Spleen (tissue), 11 donors: ENCODE results near the gene MDGA2. TPM values are rescaled to one million over a fixed set of nuclear protein-coding genes. Genes with fewer than 3 reads are reported as not detected.

ENCODE experiments used
- DNase-seq: peaks from one replicate; pipeline ENCODE4 v3.0.0-alpha.2; 2020
- H3K27ac ChIP-seq, 8 donors: fragments of 200-600 bp; sonication (generic) in 7 of 8; 1 replicate in 4 of 8; 2 replicates in 4 of 8; pipeline versions ENCODE4 v1.5.0 to v1.8.0; 2016 to 2021; ENCODE audit warnings: inconsistent platforms in 4 of 8, mild to moderate bottlenecking in 4 of 8, moderate library complexity in 1 of 8
- H3K27me3 ChIP-seq, 7 donors: fragments of 200-600 bp; sonication (generic) in 6 of 7; replicated peaks in 1 of 7; 1 replicate in 4 of 7; 2 replicates in 3 of 7; pipeline versions ENCODE4 v1.5.0 to v1.8.0; 2016 to 2021; ENCODE audit warnings: inconsistent platforms in 3 of 7, mild to moderate bottlenecking in 1 of 7
- H3K36me3 ChIP-seq, 6 donors: fragments of 200-600 bp; sonication (generic) in 5 of 6; 1 replicate in 4 of 6; 2 replicates in 2 of 6; pipeline versions ENCODE4 v1.5.0 to v1.8.0; 2016 to 2021; ENCODE audit warnings: inconsistent platforms in 2 of 6
- H3K4me1 ChIP-seq, 6 donors: fragments of 200-600 bp; sonication (generic) in 5 of 6; 1 replicate in 3 of 6; 2 replicates in 3 of 6; pipeline versions ENCODE4 v1.5.0 to v1.8.0; 2016 to 2021; ENCODE audit warnings: inconsistent platforms in 3 of 6
- H3K4me3 ChIP-seq, 8 donors: fragments of 200-600 bp; sonication (generic) in 7 of 8; 1 replicate in 4 of 8; 2 replicates in 4 of 8; pipeline versions ENCODE4 v1.5.0 to v1.8.0; 2016 to 2021; ENCODE audit warnings: inconsistent platforms in 4 of 8, mild to moderate bottlenecking in 4 of 8, moderate library complexity in 2 of 8
- H3K9me3 ChIP-seq, 8 donors: fragments of 200-600 bp; sonication (generic) in 7 of 8; 1 replicate in 4 of 8; 2 replicates in 4 of 8; pipeline versions ENCODE4 v1.5.0 to v1.8.0; 2016 to 2021; ENCODE audit warnings: inconsistent platforms in 4 of 8
- CTCF ChIP-seq, 11 experiments: fragments of 200-600 bp in 7 of 11; fragments of 450-650 bp in 4 of 11; sonication (generic) in 4 of 11; IDR thresholded peaks in 8 of 11; conservative IDR thresholded peaks in 3 of 11; 1 replicate in 7 of 11; 2 replicates in 4 of 11; pipeline versions ENCODE4 v1.4.0 to v1.8.0; 2016 to 2021; ENCODE audit warnings: antibody characterized with exemption in 11 of 11, inconsistent platforms in 4 of 11, mild to moderate bottlenecking in 1 of 11
- POLR2A ChIP-seq, 3 donors: fragments of 450-650 bp; IDR thresholded peaks; one replicate each; pipeline ENCODE4 v1.5.1; 2017; ENCODE audit warnings: antibody characterized with exemption in 3 of 3, mild to moderate bottlenecking in 1 of 3
- POLR2AphosphoS5 ChIP-seq, 3 donors: sonication (generic); formaldehyde crosslinking; IDR thresholded peaks; one replicate each; pipeline ENCODE4 v1.5.1; 2017; ENCODE audit warnings: antibody characterized with exemption in 3 of 3
- WGBS, 5 donors: extraction: QIAGEN DNeasy Blood & Tissue Kit in 3 of 5; methylation state at CpG; one replicate each; pipeline versions ENCODE4 v1.1.5 to v1.1.7; 2013 to 2018; 5-methylcytosine and 5-hydroxymethylcytosine counted together
- intact Hi-C: fragments of 100-400 bp; cut with DNase I; formaldehyde crosslinking; loops from one replicate; pipeline ENCODE4 v1.15.0; 2023; ENCODE audit warnings: low total_unique reads
- polyA plus RNA-seq, 3 donors: library from polyadenylated mRNA; stranded (reverse); fragments of 200-250 nt; gene quantifications; one replicate each; pipeline ENCODE4 v1.2.1, GENCODE V29; 2013
- total RNA-seq, 7 donors: library from RNA; depleted of rRNA in 3 of 7; stranded (reverse); fragments of >200 nt in 3 of 7; fragmentation: NEBNext Ultra II Directional in 4 of 7; extraction: Animal tissue kit (Norgen Biotek cat#: 25700) in 4 of 7; gene quantifications; one replicate each; pipeline versions ENCODE4 v1.1.0 to v1.2.1, GENCODE V29; 2016 to 2021
- donor health status: healthy with polysubstance abuse.
- donor health status: DM: no; HTN: no; CAD: no; lungs with moderate emphysema.
- donor health status: DM: no; HTN: no; CAD: no.
- donor health status: Bipolar disorder and iron deficiency.
- donor health status: healthy.
- donor health status: DM: no; HTN: no; CAD: no.
- donor health status: DM: yes; HTN: yes; CAD: no.

The MDGA2 gene
- total and polyA plus RNA-seq, 10 donors: 0.06 to 0.26 (median 0.07) TPM; not detected in 7

GRCh38 chr14:47585447-47585846 is 90.0 kb downstream of the MDGA2 start:
- Histone ChIP-seq H3K9me3 (no peaks in the 10 kb centered on the region), H3K36me3 (no peaks in the 10 kb centered on the region), H3K4me3 (no peak overlapping the region), H3K27ac (no peak overlapping the region), H3K27me3 (no peaks in the 10 kb centered on the region), H3K4me1 (no peaks in the 10 kb centered on the region)
- TF ChIP-seq CTCF (IDR thresholded peaks at IDR 0.05 in 8 of 11, conservative IDR thresholded peaks at IDR 0.05 in 3 of 11): no peak
- no peak for TF ChIP-seq POLR2A (IDR thresholded peaks at IDR 0.05)
- no peak for TF ChIP-seq POLR2AphosphoS5 (IDR thresholded peaks at IDR 0.05)
- 86 to 97% (median 88%) methylated on average over 7 of the region's 7 CpGs for WGBS, 5 donors
- intact Hi-C loops: no loop called here
- no peak for DNase-seq

GRCh38 chr14:47567273-47567672 is 108.1 kb downstream of the MDGA2 start:
- DNase-seq: no peak
- TF ChIP-seq CTCF (IDR thresholded peaks at IDR 0.05 in 8 of 11, conservative IDR thresholded peaks at IDR 0.05 in 3 of 11): no peak
- no peak for TF ChIP-seq POLR2AphosphoS5 (IDR thresholded peaks at IDR 0.05)
- no peak for TF ChIP-seq POLR2A (IDR thresholded peaks at IDR 0.05)
- H3K4me3 ChIP-seq: no peak overlapping the region
- intact Hi-C loops: no loop called here
- no peaks in the 10 kb centered on the region for H3K36me3 ChIP-seq
- H3K9me3 ChIP-seq: peaks cover 0 to 8% (median 0%) of the 10 kb centered on the region in 8 donors
- no peaks in the 10 kb centered on the region for H3K27me3 ChIP-seq
- H3K4me1 ChIP-seq: no peaks in the 10 kb centered on the region
- no peak overlapping the region for H3K27ac ChIP-seq

- Histone ChIP-seq H3K4me3 (no peak overlapping the region), H3K9me3 (no peaks in the 10 kb centered on the region), H3K27me3 (no peaks in the 10 kb centered on the region), H3K4me1 (no peaks in the 10 kb centered on the region), H3K36me3 (no peaks in the 10 kb centered on the region), H3K27ac (no peak overlapping the region)
- no peak for DNase-seq
- no peak for TF ChIP-seq CTCF (IDR thresholded peaks at IDR 0.05 in 8 of 11, conservative IDR thresholded peaks at IDR 0.05 in 3 of 11)
- TF ChIP-seq POLR2AphosphoS5 (IDR thresholded peaks at IDR 0.05): no peak
- TF ChIP-seq POLR2A (IDR thresholded peaks at IDR 0.05): no peak
- intact Hi-C loops: no loop called here
- 53 to 89% (median 63%) methylated on average over 1 of the region's 1 CpG for WGBS, 5 donors
Measured at GRCh38 chr14:47557894-47558293, 117.5 kb downstream of the MDGA2 start.

- H3K27me3 ChIP-seq: no peaks in the 10 kb centered on the region
- H3K9me3 ChIP-seq: no peaks in the 10 kb centered on the region
- no peak for TF ChIP-seq POLR2AphosphoS5 (IDR thresholded peaks at IDR 0.05)
- no peak for TF ChIP-seq CTCF (IDR thresholded peaks at IDR 0.05 in 8 of 11, conservative IDR thresholded peaks at IDR 0.05 in 3 of 11)
- TF ChIP-seq POLR2A (IDR thresholded peaks at IDR 0.05): no peak
- no peaks in the 10 kb centered on the region for H3K36me3 ChIP-seq
- no peaks in the 10 kb centered on the region for H3K4me1 ChIP-seq
- intact Hi-C loops: no loop called here
- DNase-seq: no peak
- H3K4me3 ChIP-seq: no peak overlapping the region
- H3K27ac ChIP-seq: no peak overlapping the region
Measured at GRCh38 chr14:47555333-47555732, 120.1 kb downstream of the MDGA2 start.
